Measurements from ENCODE around the gene SPECC1L. TPM values are rescaled to one million over a fixed set of nuclear protein-coding genes. Genes with fewer than 3 reads are reported as not detected.

The SPECC1L gene
- total RNA-seq, 4 donors from 2014 or later = 18.2 to 114 (median 55.3) TPM

DNA sequence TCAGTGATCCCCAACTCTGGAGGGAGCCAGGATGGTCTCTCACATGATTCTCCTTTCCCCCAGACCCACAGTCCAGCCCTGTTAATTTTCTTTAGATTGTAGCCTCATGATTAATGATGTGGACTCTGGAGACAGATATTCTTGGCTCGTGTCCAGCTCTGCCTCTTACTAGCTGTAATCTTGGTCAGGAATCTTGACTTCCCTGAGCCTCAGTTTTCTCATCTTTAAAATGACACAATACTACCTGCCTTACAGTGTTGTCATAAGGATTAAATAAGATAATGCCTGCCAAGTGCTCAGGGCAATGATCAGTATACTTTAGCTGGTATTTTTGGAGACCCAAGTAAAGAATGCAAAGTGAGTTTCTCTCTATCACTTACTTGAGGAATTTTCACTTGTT is 60.0 kb downstream of the SPECC1L start:
- no peaks in the 10 kb centered on the region for H3K4me1 ChIP-seq
- intact Hi-C loops (cut with DNase I; ENCODE audit: low total_unique reads) = no loop called here
- no peaks in the 10 kb centered on the region for H3K27me3 ChIP-seq
- no peak for DNase-seq
- H3K9me3 ChIP-seq = no peaks in the 10 kb centered on the region
- TF ChIP-seq POLR2A (IDR thresholded peaks at IDR 0.05) = no peak
- TF ChIP-seq, protein P1, sequence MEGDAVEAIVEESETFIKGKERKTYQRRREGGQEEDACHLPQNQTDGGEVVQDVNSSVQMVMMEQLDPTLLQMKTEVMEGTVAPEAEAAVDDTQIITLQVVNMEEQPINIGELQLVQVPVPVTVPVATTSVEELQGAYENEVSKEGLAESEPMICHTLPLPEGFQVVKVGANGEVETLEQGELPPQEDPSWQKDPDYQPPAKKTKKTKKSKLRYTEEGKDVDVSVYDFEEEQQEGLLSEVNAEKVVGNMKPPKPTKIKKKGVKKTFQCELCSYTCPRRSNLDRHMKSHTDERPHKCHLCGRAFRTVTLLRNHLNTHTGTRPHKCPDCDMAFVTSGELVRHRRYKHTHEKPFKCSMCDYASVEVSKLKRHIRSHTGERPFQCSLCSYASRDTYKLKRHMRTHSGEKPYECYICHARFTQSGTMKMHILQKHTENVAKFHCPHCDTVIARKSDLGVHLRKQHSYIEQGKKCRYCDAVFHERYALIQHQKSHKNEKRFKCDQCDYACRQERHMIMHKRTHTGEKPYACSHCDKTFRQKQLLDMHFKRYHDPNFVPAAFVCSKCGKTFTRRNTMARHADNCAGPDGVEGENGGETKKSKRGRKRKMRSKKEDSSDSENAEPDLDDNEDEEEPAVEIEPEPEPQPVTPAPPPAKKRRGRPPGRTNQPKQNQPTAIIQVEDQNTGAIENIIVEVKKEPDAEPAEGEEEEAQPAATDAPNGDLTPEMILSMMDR (IDR thresholded peaks at IDR 0.05) = no peak
- no peaks in the 10 kb centered on the region for H3K36me3 ChIP-seq
- no peak overlapping the region for H3K27ac ChIP-seq
- no peak overlapping the region for H3K4me3 ChIP-seq

DNA sequence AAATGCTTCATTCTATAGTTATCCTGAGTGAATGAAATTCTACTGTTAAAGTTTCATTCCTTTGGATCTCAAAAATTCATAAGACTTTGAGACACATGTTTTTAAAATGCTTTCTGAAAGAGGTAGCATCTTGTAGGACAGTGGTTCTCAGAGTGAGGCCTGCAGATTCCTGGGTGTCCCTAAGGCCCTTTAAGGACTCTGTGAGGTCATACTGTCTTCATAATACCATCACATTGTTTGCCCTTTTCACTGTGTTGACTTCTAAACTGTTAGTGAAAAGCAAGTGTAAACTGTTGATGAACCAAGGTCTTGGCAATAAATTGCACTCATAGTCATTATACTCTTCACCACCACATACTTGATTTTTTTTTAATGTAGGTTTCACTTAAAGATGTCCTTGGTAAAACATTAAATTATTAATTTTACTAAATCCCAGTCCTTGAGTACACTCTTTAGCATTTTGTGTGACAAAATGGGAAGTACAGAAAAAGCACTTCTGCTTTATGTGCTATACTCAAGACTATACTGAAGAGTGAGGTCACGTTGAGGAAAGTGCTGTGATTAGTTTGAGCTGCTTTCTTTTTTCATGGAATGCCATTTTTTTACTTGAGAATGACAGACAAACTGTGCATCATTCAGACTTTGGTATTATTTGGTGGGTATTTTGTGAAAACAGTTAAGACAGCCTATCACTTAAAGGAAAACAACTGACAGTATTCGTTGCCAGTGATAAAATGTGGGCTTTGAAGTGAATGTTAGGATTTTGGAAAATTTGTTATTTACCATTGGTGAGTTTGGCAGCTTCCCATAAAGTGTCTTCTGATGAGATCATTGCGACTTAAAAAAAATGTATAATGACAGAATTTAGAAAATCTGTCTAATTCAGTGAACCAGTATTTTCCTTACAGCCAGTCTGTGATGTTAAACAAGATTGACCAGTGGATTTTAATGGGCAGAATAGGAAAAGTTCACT is 61.1 kb downstream of the SPECC1L start:
- H3K4me1 ChIP-seq = no peaks in the 10 kb centered on the region
- no peaks in the 10 kb centered on the region for H3K9me3 ChIP-seq
- H3K27me3 ChIP-seq = no peaks in the 10 kb centered on the region
- no peak for DNase-seq
- no peak for TF ChIP-seq POLR2A (IDR thresholded peaks at IDR 0.05)
- TF ChIP-seq, protein P1 (IDR thresholded peaks at IDR 0.05) = no peak
- intact Hi-C loops (cut with DNase I; ENCODE audit: low total_unique reads) = no loop called here
- H3K4me3 ChIP-seq = no peak overlapping the region
- H3K36me3 ChIP-seq = no peaks in the 10 kb centered on the region
- H3K27ac ChIP-seq = no peak overlapping the region

DNA sequence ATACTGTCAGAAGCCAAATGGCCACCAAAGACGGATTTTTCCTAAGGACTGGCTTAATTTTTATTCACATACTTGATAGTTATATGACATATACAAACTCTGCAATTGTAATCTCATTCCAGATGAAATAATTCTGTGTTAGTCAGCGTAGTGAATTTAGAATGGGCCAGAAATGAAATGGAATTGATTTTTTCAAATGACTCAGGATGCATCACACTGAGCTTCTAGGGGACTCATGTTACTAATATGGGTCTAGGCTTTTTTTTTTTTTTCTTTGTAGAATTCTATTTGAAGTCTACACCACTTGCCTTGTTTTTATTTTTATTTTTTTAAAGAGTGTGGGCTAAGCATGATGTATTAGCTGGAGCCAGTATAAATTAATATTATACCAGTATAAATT is 62.7 kb downstream of the SPECC1L start:
- TF ChIP-seq, protein P1 (IDR thresholded peaks at IDR 0.05) = no peak
- no peak for TF ChIP-seq POLR2A (IDR thresholded peaks at IDR 0.05)
- no peaks in the 10 kb centered on the region for H3K9me3 ChIP-seq
- no peak overlapping the region for H3K27ac ChIP-seq
- no peaks in the 10 kb centered on the region for H3K36me3 ChIP-seq
- no peak for DNase-seq
- no peaks in the 10 kb centered on the region for H3K4me1 ChIP-seq
- intact Hi-C loops (cut with DNase I; ENCODE audit: low total_unique reads) = no loop called here
- no peaks in the 10 kb centered on the region for H3K27me3 ChIP-seq
- no peak overlapping the region for H3K4me3 ChIP-seq

DNA sequence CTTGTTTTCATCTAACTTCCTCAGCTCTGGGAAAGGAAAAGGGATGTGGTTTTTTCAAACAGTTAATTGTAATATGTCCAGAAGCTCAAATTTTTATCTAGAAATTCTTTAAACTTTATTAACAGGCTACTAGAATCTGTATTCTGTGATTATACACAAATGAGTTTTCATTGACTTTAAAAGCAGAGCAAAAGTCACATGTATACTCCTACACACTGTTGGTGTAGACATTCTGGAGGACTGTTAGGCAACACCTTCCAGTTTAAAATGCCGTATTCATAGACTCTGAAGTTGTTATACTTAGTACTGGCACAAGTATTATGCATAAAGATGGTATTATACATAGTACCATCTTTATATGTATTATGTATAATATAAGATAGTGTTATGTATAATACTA is 64.9 kb downstream of the SPECC1L start:
- H3K4me3 ChIP-seq = no peak overlapping the region
- no peaks in the 10 kb centered on the region for H3K4me1 ChIP-seq
- no peak for DNase-seq
- TF ChIP-seq, protein P1 (IDR thresholded peaks at IDR 0.05) = no peak
- no peak for TF ChIP-seq POLR2A (IDR thresholded peaks at IDR 0.05)
- intact Hi-C loops (cut with DNase I; ENCODE audit: low total_unique reads) = no loop called here
- no peaks in the 10 kb centered on the region for H3K27me3 ChIP-seq
- no peak overlapping the region for H3K27ac ChIP-seq
- H3K9me3 ChIP-seq = no peaks in the 10 kb centered on the region
- no peaks in the 10 kb centered on the region for H3K36me3 ChIP-seq

DNA sequence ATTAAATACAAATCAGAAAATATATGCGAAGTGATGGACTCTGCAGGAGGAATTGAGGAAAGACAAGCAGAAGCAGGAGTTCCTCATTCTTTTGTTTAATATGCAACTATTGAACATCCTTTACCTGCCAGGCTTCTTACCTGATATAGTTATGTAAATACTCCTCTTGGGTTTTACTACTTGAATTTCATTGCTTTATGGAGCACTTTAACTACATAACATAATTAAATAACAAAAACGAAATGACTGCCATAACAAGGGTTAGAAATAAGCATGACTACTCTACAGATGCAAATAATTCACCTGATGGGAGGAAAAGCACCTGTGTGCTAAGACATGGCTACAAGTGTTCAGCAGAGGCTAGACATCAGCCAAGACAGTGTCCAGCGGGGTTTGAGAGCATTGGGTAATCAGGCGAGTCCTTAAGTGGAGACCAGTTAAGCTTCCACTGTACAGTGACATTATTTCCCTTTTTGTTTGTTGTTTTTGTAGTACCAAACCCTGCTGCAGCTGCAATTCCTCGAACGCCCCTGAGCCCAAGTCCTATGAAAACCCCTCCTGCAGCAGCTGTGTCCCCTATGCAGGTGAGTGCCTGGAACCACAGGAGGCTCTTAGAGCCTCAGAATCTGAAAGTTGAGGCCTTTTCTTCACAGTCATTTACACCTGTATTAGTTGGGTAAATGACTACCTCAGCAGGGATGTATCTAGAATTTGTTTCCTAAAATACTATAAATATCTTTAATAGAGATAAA is 67.4 kb downstream of the SPECC1L start:
- intact Hi-C loops (cut with DNase I; ENCODE audit: low total_unique reads) = no loop called here
- DNase-seq = no peak
- Histone ChIP-seq H3K27me3 (no peaks in the 10 kb centered on the region), H3K27ac (no peak overlapping the region), H3K4me1 (no peaks in the 10 kb centered on the region), H3K9me3 (no peaks in the 10 kb centered on the region), H3K4me3 (no peak overlapping the region), H3K36me3 (no peaks in the 10 kb centered on the region)
- TF ChIP-seq POLR2A (IDR thresholded peaks at IDR 0.05) = no peak
- TF ChIP-seq, protein P1 (IDR thresholded peaks at IDR 0.05) = no peak

All from uterus (tissue), 4 donors.